ENCODE data around the gene SEZ6L.

DNA sequence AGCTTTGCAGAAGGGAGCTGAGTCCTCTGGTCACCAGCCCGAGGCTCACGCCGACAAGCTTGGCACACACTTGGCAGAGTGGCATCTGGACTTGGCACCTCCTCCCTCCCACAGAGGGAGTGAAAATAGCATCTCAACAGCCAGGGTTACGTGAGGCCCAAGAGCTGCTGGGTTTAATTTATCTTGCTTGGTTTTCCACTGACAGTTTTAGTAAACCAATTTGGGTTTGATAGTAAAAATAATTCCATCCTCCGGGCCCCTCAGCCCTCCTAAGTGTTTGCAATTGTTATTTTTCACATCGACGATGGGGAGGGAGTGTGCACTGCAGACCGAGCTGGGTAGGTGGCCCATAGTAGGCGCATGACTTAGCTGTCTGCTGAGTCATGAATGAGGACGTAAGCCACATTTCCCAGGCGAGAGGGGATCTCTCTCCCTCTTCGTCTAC, 152.2 kb downstream of the SEZ6L start:
- no peak for TF ChIP-seq POLR2A (IDR thresholded peaks at IDR 0.05)
- no peak for TF ChIP-seq CTCF (IDR thresholded peaks at IDR 0.05)

All from transverse colon (tissue), 3 donors.